CD14-positive monocyte (primary cell): Measurements from ENCODE around the gene TMPRSS11F. TPM values are rescaled to one million over a fixed set of nuclear protein-coding genes. Genes with fewer than 3 reads are reported as not detected.

Experiments used
- DNase-seq, 3 donors: peaks; one replicate each; pipeline ENCODE4 v3.0.0-alpha.2; 2011 to 2022
- H2AFZ ChIP-seq: 2 replicates; pipeline ENCODE4 v1.6.0; 2012; ENCODE audit warnings: mild to moderate bottlenecking, low read depth, low read length, inconsistent platforms; ENCODE audit not compliant: insufficient read depth, poor library complexity, severe bottlenecking
- H3K27ac ChIP-seq, 2 donors: 1 replicate in 1 of 2; 2 replicates in 1 of 2; pipeline ENCODE4 v1.5.1; 2012 to 2013; ENCODE audit warnings: low read length in 2 of 2, control low read depth in 1 of 2, inconsistent platforms in 1 of 2, low read depth in 1 of 2, mild to moderate bottlenecking in 1 of 2
- H3K27me3 ChIP-seq, 2 donors: one replicate each; pipeline versions ENCODE4 v1.6.0 to v1.6.1; 2011 to 2013; ENCODE audit warnings: low read length in 2 of 2; ENCODE audit not compliant: control insufficient read depth in 2 of 2, insufficient read depth in 2 of 2
- H3K36me3 ChIP-seq, 2 donors: replicated peaks in 1 of 2; 1 replicate in 1 of 2; 2 replicates in 1 of 2; pipeline versions ENCODE4 v1.5.1 to v1.6.1; 2012 to 2013; ENCODE audit warnings: low read length in 2 of 2, control low read depth in 1 of 2, inconsistent platforms in 1 of 2, mild to moderate bottlenecking in 1 of 2; ENCODE audit not compliant: insufficient read depth in 2 of 2, control insufficient read depth in 1 of 2
- H3K4me1 ChIP-seq, 2 donors: 1 replicate in 1 of 2; 2 replicates in 1 of 2; pipeline versions ENCODE4 v1.5.1 to v1.6.1; 2012 to 2013; ENCODE audit warnings: low read length in 2 of 2, control low read depth in 1 of 2, inconsistent platforms in 1 of 2, mild to moderate bottlenecking in 1 of 2, moderate library complexity in 1 of 2; ENCODE audit not compliant: insufficient read depth in 2 of 2, control insufficient read depth in 1 of 2
- H3K4me2 ChIP-seq: replicated peaks from 2 replicates; pipeline ENCODE3; 2012; ENCODE audit warnings: low read length, moderate library complexity, mild to moderate bottlenecking; ENCODE audit not compliant: poor library complexity, severe bottlenecking; ENCODE audit errors: extremely low read depth
- H3K4me3 ChIP-seq, 3 experiments: fragments of 200-600 bp in 1 of 3; sonication (generic) in 1 of 3; replicated peaks in 1 of 3; 1 replicate in 2 of 3; 2 replicates in 1 of 3; pipeline ENCODE4 v1.5.1; 2011 to 2013; ENCODE audit warnings: low read length in 3 of 3, mild to moderate bottlenecking in 3 of 3, control low read depth in 2 of 3, low read depth in 2 of 3, inconsistent platforms in 1 of 3, moderate library complexity in 1 of 3
- H3K79me2 ChIP-seq: 2 replicates; pipeline ENCODE4 v1.6.0; 2012; ENCODE audit warnings: mild to moderate bottlenecking, control low read depth, inconsistent platforms, low read length, moderate library complexity; ENCODE audit not compliant: insufficient read depth
- H3K9ac ChIP-seq: 2 replicates; pipeline ENCODE4 v1.6.0; 2017; ENCODE audit warnings: low read length, mild to moderate bottlenecking; ENCODE audit not compliant: insufficient read depth, poor library complexity, severe bottlenecking
- H3K9me3 ChIP-seq, 2 donors: replicated peaks in 1 of 2; 1 replicate in 1 of 2; 2 replicates in 1 of 2; pipeline versions ENCODE4 v1.5.1 to v1.6.1; 2012 to 2013; ENCODE audit warnings: low read length in 2 of 2, control low read depth in 1 of 2; ENCODE audit not compliant: control insufficient read depth in 1 of 2, insufficient read depth in 1 of 2
- H4K20me1 ChIP-seq: 2 replicates; pipeline ENCODE4 v1.6.0; 2012; ENCODE audit warnings: mild to moderate bottlenecking, low read length, control low read depth, moderate library complexity; ENCODE audit not compliant: insufficient read depth
- H3K27ac Mint-ChIP-seq, 7 donors: one replicate each; pipeline ENCODE4 v1.8.0; 2020; ENCODE audit warnings: mild to moderate bottlenecking in 7 of 7, mixed read lengths in 7 of 7, moderate library complexity in 6 of 7, inconsistent platforms in 2 of 7
- H3K27me3 Mint-ChIP-seq, 3 donors: one replicate each; pipeline ENCODE4 v1.8.0; 2021 to 2022; ENCODE audit warnings: low read depth in 3 of 3, mild to moderate bottlenecking in 3 of 3, mixed read lengths in 3 of 3, moderate library complexity in 3 of 3, inconsistent platforms in 1 of 3
- H3K36me3 Mint-ChIP-seq, 2 donors: one replicate each; pipeline ENCODE4 v1.8.0; 2020; ENCODE audit warnings: mixed read lengths in 2 of 2, inconsistent platforms in 1 of 2, mild to moderate bottlenecking in 1 of 2
- H3K4me1 Mint-ChIP-seq: one replicate; pipeline ENCODE4 v1.8.0; 2020; ENCODE audit warnings: mild to moderate bottlenecking, mixed read lengths
- H3K4me3 Mint-ChIP-seq, 2 donors: one replicate each; pipeline ENCODE4 v1.8.0; 2020; ENCODE audit warnings: mild to moderate bottlenecking in 2 of 2, mixed read lengths in 2 of 2, moderate library complexity in 1 of 2
- H3K9me3 Mint-ChIP-seq, 7 donors: one replicate each; pipeline ENCODE4 v1.8.0; 2020 to 2022; ENCODE audit warnings: mixed read lengths in 7 of 7, mild to moderate bottlenecking in 6 of 7, moderate library complexity in 6 of 7, inconsistent platforms in 2 of 7
- CTCF ChIP-seq: fragments of 200-600 bp; IDR thresholded peaks from one replicate; pipeline ENCODE4 v1.8.0; 2022; ENCODE audit warnings: antibody characterized with exemption, mild to moderate bottlenecking
- WGBS: methylation state at CpG from one replicate; pipeline ENCODE4 v1.1.5; 2013; ENCODE audit warnings: missing lambda C conversion rate; ENCODE audit not compliant: insufficient coverage; 5-methylcytosine and 5-hydroxymethylcytosine counted together
- intact Hi-C, 2 donors: fragments of 100-400 bp; cut with micrococcal nuclease; formaldehyde crosslinking; loops; one replicate each; pipeline versions ENCODE4 v1.15.0 to v1.15.1; 2023
- polyA plus RNA-seq, 3 donors: library from polyadenylated mRNA; depleted of rRNA in 1 of 3; unstranded in 2 of 3; stranded (reverse) in 1 of 3; fragments of 300-500 nt in 2 of 3; fragments of >200 nt in 1 of 3; fragmentation: Illumina TruSeq in 2 of 3; gene quantifications; 1 replicate in 2 of 3; 2 replicates in 1 of 3; pipeline ENCODE4 v1.2.3, GENCODE V29; 2012 to 2021

TMPRSS11F gene
- polyA plus RNA-seq, 3 donors = not detected

- no CpG with 5 or more reads among the region's 1 CpG for WGBS
Measured at GRCh38 chr4:68110441-68110840, 19.2 kb downstream of the TMPRSS11F start.

GRCh38 chr4:68109868-68110267 is 19.8 kb downstream of the TMPRSS11F start:
- Histone ChIP-seq H4K20me1 (no peaks in the 10 kb centered on the region), H3K4me2 (no peak overlapping the region), H3K27ac (no peak overlapping the region), H3K27me3 (no peaks in the 10 kb centered on the region), H3K9me3 (peaks cover 0 to 3% of the 10 kb centered on the region in 2 donors), H3K4me3 (no peak overlapping the region), H3K36me3 (no peaks in the 10 kb centered on the region), H3K4me1 (no peaks in the 10 kb centered on the region), H2AFZ (no peak overlapping the region), H3K9ac (no peak overlapping the region), H3K79me2 (no peaks in the 10 kb centered on the region)
- no peaks in the 10 kb centered on the region for H3K4me1 Mint-ChIP-seq
- no CpG with 5 or more reads among the region's 1 CpG for WGBS
- peaks cover 0 to 3% (median under 1%) of the 10 kb centered on the region in 7 donors for H3K9me3 Mint-ChIP-seq
- intact Hi-C loops = no loop called here
- no peak for DNase-seq
- H3K27me3 Mint-ChIP-seq = no peaks in the 10 kb centered on the region
- no peak for TF ChIP-seq CTCF
- no peaks in the 10 kb centered on the region for H3K36me3 Mint-ChIP-seq
- no peak overlapping the region for H3K4me3 Mint-ChIP-seq
- no peak overlapping the region for H3K27ac Mint-ChIP-seq

More at GRCh38 chr4:68110441-68110840, 19.2 kb downstream of the TMPRSS11F start:
- H3K4me1 ChIP-seq = no peaks in the 10 kb centered on the region
- H3K4me3 Mint-ChIP-seq = no peak overlapping the region
- no peak for TF ChIP-seq CTCF
- H3K27ac Mint-ChIP-seq = no peak overlapping the region
- no peaks in the 10 kb centered on the region for H3K79me2 ChIP-seq
- H3K9me3 ChIP-seq = peaks cover 0 to 7% of the 10 kb centered on the region in 2 donors
- no peak overlapping the region for H3K4me3 ChIP-seq
- no peaks in the 10 kb centered on the region for H3K4me1 Mint-ChIP-seq
- no peak overlapping the region for H3K27ac ChIP-seq
- H3K9ac ChIP-seq = no peak overlapping the region
- H3K4me2 ChIP-seq = no peak overlapping the region
- peaks cover 0 to 5% (median 3%) of the 10 kb centered on the region in 7 donors for H3K9me3 Mint-ChIP-seq
- no peaks in the 10 kb centered on the region for H3K27me3 Mint-ChIP-seq
- DNase-seq = no peak
- no peaks in the 10 kb centered on the region for H3K36me3 Mint-ChIP-seq
- no peaks in the 10 kb centered on the region for H3K36me3 ChIP-seq
- intact Hi-C loops = no loop called here
- H3K27me3 ChIP-seq = no peaks in the 10 kb centered on the region
- H2AFZ ChIP-seq = no peak overlapping the region
- no peaks in the 10 kb centered on the region for H4K20me1 ChIP-seq
